ENCODE results near the gene ADGRG2. TPM values are rescaled to one million over a fixed set of nuclear protein-coding genes. Genes with fewer than 3 reads are reported as not detected.

The ADGRG2 gene
- total RNA-seq, 4 donors from 2014 or later: 0.28 to 1.5 (median 0.53) TPM; not detected in 1

GRCh38 chrX:19133784-19134183, 11.5 kb upstream of the ADGRG2 start:
- Histone ChIP-seq H3K9me3 (no peaks in the 10 kb centered on the region), H3K4me1 (no peaks in the 10 kb centered on the region), H3K4me3 (no peak overlapping the region), H3K27me3 (no peaks in the 10 kb centered on the region), H3K36me3 (no peaks in the 10 kb centered on the region), H3K27ac (no peak overlapping the region)
- no peak for DNase-seq
- TF ChIP-seq POLR2A (IDR thresholded peaks at IDR 0.05) (no peak), CTCF (IDR thresholded peaks at IDR 0.05) (no peak)

DNA sequence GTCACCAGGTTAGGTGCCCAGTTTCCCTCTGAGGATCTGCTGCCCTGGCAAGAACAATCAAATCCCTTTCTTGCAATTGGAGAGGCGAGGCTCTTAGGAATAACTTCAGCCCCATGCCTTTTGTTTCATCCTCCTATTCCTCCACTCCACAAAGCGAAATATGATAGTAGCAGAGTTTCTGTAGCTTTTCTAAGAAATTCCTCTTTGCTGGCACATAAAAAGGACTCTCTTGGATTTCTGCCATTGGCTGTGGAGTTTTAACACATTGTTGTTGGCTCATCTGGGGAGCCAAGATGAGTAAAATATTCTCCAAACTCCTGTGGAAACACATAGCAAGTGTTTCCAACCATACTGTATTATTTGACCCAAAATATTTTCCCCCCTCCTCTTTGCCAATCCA, 11.0 kb upstream of the ADGRG2 start:
- DNase-seq: no peak
- H3K4me3 ChIP-seq: no peak overlapping the region
- H3K4me1 ChIP-seq: no peaks in the 10 kb centered on the region
- no peaks in the 10 kb centered on the region for H3K9me3 ChIP-seq
- no peak for TF ChIP-seq POLR2A (IDR thresholded peaks at IDR 0.05)
- TF ChIP-seq CTCF (IDR thresholded peaks at IDR 0.05): no peak
- no peaks in the 10 kb centered on the region for H3K36me3 ChIP-seq
- no peak overlapping the region for H3K27ac ChIP-seq
- no peaks in the 10 kb centered on the region for H3K27me3 ChIP-seq

GRCh38 chrX:19130628-19131027, 8.4 kb upstream of the ADGRG2 start:
- DNase-seq: no peak
- TF ChIP-seq CTCF (IDR thresholded peaks at IDR 0.05) (no peak), POLR2A (IDR thresholded peaks at IDR 0.05) (no peak)
- H3K36me3 ChIP-seq: no peaks in the 10 kb centered on the region
- H3K27me3 ChIP-seq: no peaks in the 10 kb centered on the region
- H3K27ac ChIP-seq: no peak overlapping the region
- H3K4me3 ChIP-seq: no peak overlapping the region
- H3K4me1 ChIP-seq: no peaks in the 10 kb centered on the region
- no peaks in the 10 kb centered on the region for H3K9me3 ChIP-seq

- Histone ChIP-seq H3K27me3 (no peaks in the 10 kb centered on the region), H3K4me3 (no peak overlapping the region), H3K36me3 (no peaks in the 10 kb centered on the region), H3K9me3 (no peaks in the 10 kb centered on the region), H3K27ac (no peak overlapping the region), H3K4me1 (no peaks in the 10 kb centered on the region)
- no peak for DNase-seq
- TF ChIP-seq POLR2A (IDR thresholded peaks at IDR 0.05) (no peak), CTCF (IDR thresholded peaks at IDR 0.05) (no peak)
Observed at GRCh38 chrX:19129694-19130093, 7.4 kb upstream of the ADGRG2 start.

GRCh38 chrX:19127649-19128168, 5.4 kb upstream of the ADGRG2 start:
- Histone ChIP-seq H3K4me1 (no peaks in the 10 kb centered on the region), H3K27ac (no peak overlapping the region), H3K36me3 (no peaks in the 10 kb centered on the region), H3K27me3 (no peaks in the 10 kb centered on the region), H3K9me3 (no peaks in the 10 kb centered on the region), H3K4me3 (no peak overlapping the region)
- TF ChIP-seq CTCF (IDR thresholded peaks at IDR 0.05) (no peak), POLR2A (IDR thresholded peaks at IDR 0.05) (no peak)
- DNase-seq: no peak

DNA sequence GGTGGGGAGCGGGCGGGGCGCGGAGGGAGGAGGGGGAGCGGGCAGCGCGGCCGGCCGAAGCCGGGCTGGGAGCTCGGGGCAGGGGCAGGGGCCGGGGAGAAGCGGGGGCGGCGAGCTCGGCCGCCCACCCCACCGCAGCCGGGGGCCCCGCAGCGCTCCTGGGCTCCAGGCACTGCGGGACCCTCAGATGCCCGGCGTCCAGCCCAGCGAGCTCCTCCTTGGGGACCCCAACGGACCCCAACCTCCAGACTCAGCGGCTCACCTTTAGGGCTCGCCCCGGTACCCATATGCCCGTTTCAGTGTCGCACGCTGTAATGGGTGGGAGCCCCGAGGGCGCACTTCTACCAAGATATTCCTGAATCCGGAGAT, 357 bp upstream of the ADGRG2 start:
- Histone ChIP-seq H3K27me3 (no peaks in the 10 kb centered on the region), H3K9me3 (no peaks in the 10 kb centered on the region), H3K4me3 (peak overlapping the region in 3 of 4 donors; percentile 9 to 47 (median 44)), H3K36me3 (no peaks in the 10 kb centered on the region), H3K27ac (no peak overlapping the region), H3K4me1 (no peaks in the 10 kb centered on the region)
- TF ChIP-seq CTCF (IDR thresholded peaks at IDR 0.05): no peak
- TF ChIP-seq POLR2A (IDR thresholded peaks at IDR 0.05): no peak
- DNase-seq: no peak

Measured in Peyer's patch (tissue), 4 donors.